ENCODE measurements around the gene MIGA2. TPM values are rescaled to one million over a fixed set of nuclear protein-coding genes. Genes with fewer than 3 reads are reported as not detected.

The MIGA2 gene
- total RNA-seq, 6 experiments from 2014 or later, result 9.1 to 16.4 (median 10.8) TPM

- ATAC-seq (no peak), DNase-seq (peak in 2 of 3 donors; percentile 15 to 47)
- Histone ChIP-seq H3K36me3 (peaks cover 0 to 29% (median 6%) of the 10 kb centered on the region in 4 donors), H3K4me1 (no peaks in the 10 kb centered on the region), H3K27me3 (no peaks in the 10 kb centered on the region), H3K27ac (no peak overlapping the region), H3K4me3 (no peak overlapping the region), H3K9me3 (no peaks in the 10 kb centered on the region)
- 76% methylated on average over 5 of the region's 13 CpGs for WGBS (ENCODE audit: insufficient coverage, low coverage, low lambda C conversion rate, missing lambda C conversion rate)
- no peak for TF ChIP-seq POLR2A (IDR thresholded peaks at IDR 0.05)
- TF ChIP-seq, protein P1, sequence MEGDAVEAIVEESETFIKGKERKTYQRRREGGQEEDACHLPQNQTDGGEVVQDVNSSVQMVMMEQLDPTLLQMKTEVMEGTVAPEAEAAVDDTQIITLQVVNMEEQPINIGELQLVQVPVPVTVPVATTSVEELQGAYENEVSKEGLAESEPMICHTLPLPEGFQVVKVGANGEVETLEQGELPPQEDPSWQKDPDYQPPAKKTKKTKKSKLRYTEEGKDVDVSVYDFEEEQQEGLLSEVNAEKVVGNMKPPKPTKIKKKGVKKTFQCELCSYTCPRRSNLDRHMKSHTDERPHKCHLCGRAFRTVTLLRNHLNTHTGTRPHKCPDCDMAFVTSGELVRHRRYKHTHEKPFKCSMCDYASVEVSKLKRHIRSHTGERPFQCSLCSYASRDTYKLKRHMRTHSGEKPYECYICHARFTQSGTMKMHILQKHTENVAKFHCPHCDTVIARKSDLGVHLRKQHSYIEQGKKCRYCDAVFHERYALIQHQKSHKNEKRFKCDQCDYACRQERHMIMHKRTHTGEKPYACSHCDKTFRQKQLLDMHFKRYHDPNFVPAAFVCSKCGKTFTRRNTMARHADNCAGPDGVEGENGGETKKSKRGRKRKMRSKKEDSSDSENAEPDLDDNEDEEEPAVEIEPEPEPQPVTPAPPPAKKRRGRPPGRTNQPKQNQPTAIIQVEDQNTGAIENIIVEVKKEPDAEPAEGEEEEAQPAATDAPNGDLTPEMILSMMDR (IDR thresholded peaks at IDR 0.05), result no peak
- intact Hi-C loops (cut with DNase I), result no loop called here
Observed at GRCh38 chr9:129008986-129009583, 27.3 kb upstream of the MIGA2 start.

- intact Hi-C loops (cut with DNase I), result no loop called here
- WGBS (ENCODE audit: insufficient coverage, low coverage, low lambda C conversion rate, missing lambda C conversion rate), result 100% methylated on average over 3 of the region's 17 CpGs
- ATAC-seq (no peak), DNase-seq (peak in 1 of 3 donors; percentile 43)
- Histone ChIP-seq H3K36me3 (peaks cover 0 to 34% (median 6%) of the 10 kb centered on the region in 4 donors), H3K9me3 (no peaks in the 10 kb centered on the region), H3K4me1 (no peaks in the 10 kb centered on the region), H3K27ac (no peak overlapping the region), H3K27me3 (no peaks in the 10 kb centered on the region), H3K4me3 (no peak overlapping the region)
- TF ChIP-seq POLR2A (IDR thresholded peaks at IDR 0.05), result no peak
- TF ChIP-seq, protein P1 (IDR thresholded peaks at IDR 0.05), result no peak
Observed at GRCh38 chr9:129009584-129010141, 26.8 kb upstream of the MIGA2 start.

- no peak for DNase-seq
- H3K4me1 ChIP-seq, result no peaks in the 10 kb centered on the region
- ATAC-seq, result no peak
- no peak overlapping the region for H3K27ac ChIP-seq
- H3K4me3 ChIP-seq, result no peak overlapping the region
- TF ChIP-seq, protein P1 (IDR thresholded peaks at IDR 0.05), result no peak
- TF ChIP-seq POLR2A (IDR thresholded peaks at IDR 0.05), result no peak
- intact Hi-C loops (cut with DNase I), result no loop called here
- no CpG with 5 or more reads among the region's 8 CpGs for WGBS (ENCODE audit: insufficient coverage, low coverage, low lambda C conversion rate, missing lambda C conversion rate)
- H3K36me3 ChIP-seq, result peaks cover 0 to 28% (median 4%) of the 10 kb centered on the region in 4 donors
- no peaks in the 10 kb centered on the region for H3K27me3 ChIP-seq
- H3K9me3 ChIP-seq, result no peaks in the 10 kb centered on the region
Observed at GRCh38 chr9:129010267-129010975, 26.0 kb upstream of the MIGA2 start.

- no peaks in the 10 kb centered on the region for H3K27me3 ChIP-seq
- WGBS (ENCODE audit: insufficient coverage, low coverage, low lambda C conversion rate, missing lambda C conversion rate), result no CpG with 5 or more reads among the region's 19 CpGs
- intact Hi-C loops (cut with DNase I), result no loop called here
- no peak overlapping the region for H3K27ac ChIP-seq
- DNase-seq, result no peak
- TF ChIP-seq, protein P1 (IDR thresholded peaks at IDR 0.05), result no peak
- no peak for TF ChIP-seq POLR2A (IDR thresholded peaks at IDR 0.05)
- ATAC-seq, result no peak
- no peaks in the 10 kb centered on the region for H3K9me3 ChIP-seq
- no peaks in the 10 kb centered on the region for H3K4me1 ChIP-seq
- peaks cover 0 to 21% (median 2%) of the 10 kb centered on the region in 4 donors for H3K36me3 ChIP-seq
- H3K4me3 ChIP-seq, result no peak overlapping the region
Observed at GRCh38 chr9:129011170-129011569, 25.3 kb upstream of the MIGA2 start.
